AG04450 (cell line): ENCODE data around the gene R3HCC1L. TPM values are rescaled to one million over a fixed set of nuclear protein-coding genes. Genes with fewer than 3 reads are reported as not detected.

ENCODE experiments used
- CTCF ChIA-PET: fragments of 300-600, 350-600 bp; formaldehyde crosslinking; extraction: SDS; loops from one replicate; lab custom pipeline; 2022; ENCODE audit warnings: antibody characterized with exemption, inconsistent platforms; lab: Charles Lee
- POLR2A ChIA-PET: fragments of 350-600 bp; formaldehyde crosslinking; extraction: SDS; loops from one replicate; lab custom pipeline; 2021; ENCODE audit warnings: antibody characterized with exemption, inconsistent platforms; lab: Yijun Ruan, JAX
- DNase-seq: peaks from one replicate; pipeline ENCODE4 v3.0.0-alpha.2; 2011; ENCODE audit warnings: low read depth, low spot score
- H3K27ac ChIP-seq: one replicate; pipeline ENCODE4 v1.5.1; 2012; ENCODE audit warnings: low read depth, low read length, control low read depth
- H3K27me3 ChIP-seq: one replicate; pipeline ENCODE4 v1.6.0; 2012; ENCODE audit warnings: low read length; ENCODE audit not compliant: control insufficient read depth, insufficient read depth
- H3K4me3 ChIP-seq: 2 replicates; pipeline ENCODE4 v1.5.1; 2011; ENCODE audit warnings: mild to moderate bottlenecking, low read depth, low read length, control low read depth
- H3K9me3 ChIP-seq: 2 replicates; pipeline ENCODE4 v1.5.1; 2012; ENCODE audit warnings: low read length; ENCODE audit not compliant: control insufficient read depth, insufficient read depth
- polyA plus RNA-seq: library from polyadenylated mRNA; depleted of rRNA; stranded (reverse); fragments of >200 nt; gene quantifications from 2 replicates; pipeline ENCODE4 v1.2.3, GENCODE V29; 2011
- TF ChIP-seq, protein P1 (sequence below): IDR thresholded peaks from 2 replicates; pipeline ENCODE4 v1.5.1; 2011; ENCODE audit warnings: low read depth, low read length, control low read depth, inconsistent platforms

R3HCC1L gene
- polyA plus RNA-seq, 1 experiment: 14.4 TPM

DNA sequence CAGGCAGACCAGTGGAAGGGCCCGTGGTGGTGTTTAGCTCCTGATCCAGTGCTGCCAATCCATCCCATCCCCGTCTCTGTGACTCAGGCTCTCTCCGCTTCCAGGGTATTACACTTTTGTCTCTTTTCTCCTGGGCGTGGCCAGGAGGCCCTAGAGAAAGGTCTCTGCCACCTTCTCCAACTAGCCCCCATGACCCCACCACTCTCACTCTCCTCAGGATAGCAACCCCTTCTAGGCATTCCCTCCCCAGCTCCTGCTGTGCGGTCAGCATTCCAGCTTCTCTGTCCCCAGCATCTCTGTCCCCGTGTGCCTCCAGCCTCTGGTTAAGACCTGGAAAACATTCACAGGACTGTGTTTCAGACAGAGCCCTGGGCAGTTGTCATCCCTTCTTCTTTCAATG lies 36.2 kb upstream of the R3HCC1L start:
- CTCF ChIA-PET: no interaction called here
- Histone ChIP-seq H3K27ac (no peak overlapping the region), H3K27me3 (no peaks in the 10 kb centered on the region), H3K9me3 (no peaks in the 10 kb centered on the region), H3K4me3 (no peak overlapping the region)
- no peak for DNase-seq
- TF ChIP-seq, protein P1, sequence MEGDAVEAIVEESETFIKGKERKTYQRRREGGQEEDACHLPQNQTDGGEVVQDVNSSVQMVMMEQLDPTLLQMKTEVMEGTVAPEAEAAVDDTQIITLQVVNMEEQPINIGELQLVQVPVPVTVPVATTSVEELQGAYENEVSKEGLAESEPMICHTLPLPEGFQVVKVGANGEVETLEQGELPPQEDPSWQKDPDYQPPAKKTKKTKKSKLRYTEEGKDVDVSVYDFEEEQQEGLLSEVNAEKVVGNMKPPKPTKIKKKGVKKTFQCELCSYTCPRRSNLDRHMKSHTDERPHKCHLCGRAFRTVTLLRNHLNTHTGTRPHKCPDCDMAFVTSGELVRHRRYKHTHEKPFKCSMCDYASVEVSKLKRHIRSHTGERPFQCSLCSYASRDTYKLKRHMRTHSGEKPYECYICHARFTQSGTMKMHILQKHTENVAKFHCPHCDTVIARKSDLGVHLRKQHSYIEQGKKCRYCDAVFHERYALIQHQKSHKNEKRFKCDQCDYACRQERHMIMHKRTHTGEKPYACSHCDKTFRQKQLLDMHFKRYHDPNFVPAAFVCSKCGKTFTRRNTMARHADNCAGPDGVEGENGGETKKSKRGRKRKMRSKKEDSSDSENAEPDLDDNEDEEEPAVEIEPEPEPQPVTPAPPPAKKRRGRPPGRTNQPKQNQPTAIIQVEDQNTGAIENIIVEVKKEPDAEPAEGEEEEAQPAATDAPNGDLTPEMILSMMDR: no peak
- POLR2A ChIA-PET: no interaction called here

DNA sequence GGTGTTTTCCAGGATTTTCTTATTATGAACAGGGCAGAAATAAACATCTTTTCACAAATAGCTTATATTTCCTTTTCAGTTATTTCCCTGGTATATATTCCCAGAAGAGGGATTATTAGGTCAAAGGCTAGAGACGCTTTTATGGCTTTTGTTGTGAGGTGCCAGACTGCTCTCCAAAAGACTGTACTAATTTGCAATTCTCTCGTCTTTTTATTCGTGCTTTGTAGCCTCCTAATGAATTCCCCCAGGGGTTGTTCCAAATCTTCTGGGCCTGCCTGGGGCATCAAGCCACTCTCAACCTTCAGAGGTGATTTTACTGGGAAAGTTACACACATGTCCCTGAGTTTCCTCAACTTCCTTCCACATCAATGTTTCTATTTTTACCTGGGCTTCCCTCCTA lies 34.0 kb upstream of the R3HCC1L start:
- no peak overlapping the region for H3K27ac ChIP-seq
- ChIA-PET CTCF (no interaction called here), POLR2A (no interaction called here)
- H3K27me3 ChIP-seq: peaks cover 2% of the 10 kb centered on the region
- no peaks in the 10 kb centered on the region for H3K9me3 ChIP-seq
- no peak overlapping the region for H3K4me3 ChIP-seq
- DNase-seq: no peak
- TF ChIP-seq, protein P1: no peak

DNA sequence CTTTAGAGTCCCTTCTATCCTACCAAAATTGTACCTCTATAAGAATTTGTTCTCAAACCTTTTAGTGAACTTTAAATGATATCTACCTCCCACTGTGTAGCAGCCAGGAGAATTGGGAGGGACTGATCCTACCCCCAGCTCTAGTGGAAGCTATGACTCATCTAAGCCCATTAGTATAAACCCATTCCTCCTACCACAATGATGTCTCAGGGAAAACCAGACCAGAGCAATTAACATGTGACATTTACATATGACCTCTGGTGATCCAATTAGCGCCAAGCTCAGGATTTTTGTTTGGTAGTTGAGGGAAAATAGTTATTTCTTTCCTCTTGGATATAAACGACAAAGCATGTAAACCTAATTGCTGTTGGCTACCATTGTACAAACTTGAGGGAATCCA lies 33.1 kb upstream of the R3HCC1L start:
- Histone ChIP-seq H3K9me3 (no peaks in the 10 kb centered on the region), H3K27ac (no peak overlapping the region), H3K4me3 (no peak overlapping the region), H3K27me3 (peaks cover 5% of the 10 kb centered on the region)
- CTCF ChIA-PET: no interaction called here
- TF ChIP-seq, protein P1: no peak
- POLR2A ChIA-PET: no interaction called here
- no peak for DNase-seq

DNA sequence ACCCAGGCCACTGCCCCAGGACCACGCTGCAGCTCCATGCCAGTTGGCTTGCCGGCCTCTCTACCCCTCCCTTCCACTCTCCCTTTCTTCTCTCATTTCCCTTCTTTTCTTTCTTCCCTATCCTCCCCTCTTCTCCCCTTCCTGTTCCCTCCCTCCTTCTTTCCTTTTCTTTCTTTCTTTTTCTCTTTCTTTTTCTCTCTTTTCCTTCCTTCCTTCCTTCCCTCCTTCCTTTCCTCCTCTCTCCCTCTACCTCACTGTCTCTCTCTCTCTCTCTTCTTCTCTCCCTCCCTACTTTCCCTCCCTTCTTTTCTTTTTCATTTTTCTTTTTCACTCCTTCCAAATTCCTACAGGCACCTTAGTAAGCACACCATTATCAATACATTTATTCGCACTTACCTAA lies 30.3 kb upstream of the R3HCC1L start:
- Histone ChIP-seq H3K9me3 (no peaks in the 10 kb centered on the region), H3K27me3 (peaks cover 5% of the 10 kb centered on the region)

DNA sequence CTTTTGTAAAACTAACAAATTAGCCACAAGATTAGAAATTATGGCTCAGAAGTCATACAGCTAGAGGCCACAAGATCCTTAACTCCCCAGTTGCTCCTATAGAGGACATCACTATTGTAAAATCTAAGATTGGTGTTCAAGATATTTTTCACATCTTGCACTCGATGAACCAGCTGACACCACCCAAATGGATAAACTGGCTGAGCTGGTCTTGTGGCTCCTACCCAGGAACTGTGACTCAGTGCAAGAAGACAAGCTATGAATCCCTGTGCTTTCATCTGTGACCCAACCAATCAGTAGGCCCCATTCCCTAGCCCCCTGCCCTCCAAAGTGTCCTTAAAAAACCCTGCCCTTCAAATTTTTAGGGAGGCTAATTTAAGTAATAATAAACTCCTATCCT lies 27.9 kb upstream of the R3HCC1L start:
- TF ChIP-seq, protein P1: no peak
- H3K9me3 ChIP-seq: no peaks in the 10 kb centered on the region
- H3K27ac ChIP-seq: no peak overlapping the region
- no peak for DNase-seq
- peaks cover 8% of the 10 kb centered on the region for H3K27me3 ChIP-seq
- ChIA-PET POLR2A (no interaction called here), CTCF (no interaction called here)
- H3K4me3 ChIP-seq: no peak overlapping the region

More for the DNA sequence above, 30.3 kb upstream of the R3HCC1L start:
- ChIA-PET POLR2A (no interaction called here), CTCF (no interaction called here)
- no peak overlapping the region for H3K4me3 ChIP-seq
- H3K27ac ChIP-seq: no peak overlapping the region
- TF ChIP-seq, protein P1: no peak
- no peak for DNase-seq
